Measurements from ENCODE around the gene FBXO2.

The FBXO2 gene

GRCh38 chr1:11623702-11624101, 30.5 kb downstream of the FBXO2 start:
- TF ChIP-seq ZFX (IDR thresholded peaks at IDR 0.05), result no peak
- no peak for TF ChIP-seq CTCF (conservative IDR thresholded peaks at IDR 0.05)
- no peak overlapping the region for H3K27ac ChIP-seq

DNA sequence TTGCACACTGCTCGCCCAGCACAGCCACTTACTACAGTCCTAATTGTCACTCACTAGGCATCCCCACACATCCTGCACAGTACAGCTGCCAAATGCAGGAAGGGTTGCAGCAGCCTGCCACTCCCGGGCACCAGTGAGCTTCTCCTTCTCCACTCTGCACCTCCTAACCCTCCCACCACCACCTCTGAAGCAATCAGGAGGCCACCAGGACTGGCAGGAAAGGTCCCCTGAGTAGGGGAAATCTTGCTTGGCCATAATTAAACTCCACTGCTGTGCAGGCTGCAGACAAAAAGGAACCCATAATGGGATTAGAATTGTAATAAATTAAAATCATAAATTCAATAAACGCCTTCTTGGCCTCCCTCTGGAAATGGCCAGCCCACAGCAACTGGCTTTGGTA, 31.8 kb downstream of the FBXO2 start:
- no peak overlapping the region for H3K27ac ChIP-seq
- TF ChIP-seq CTCF (conservative IDR thresholded peaks at IDR 0.05) (no peak), ZFX (IDR thresholded peaks at IDR 0.05) (no peak)

- no peak overlapping the region for H3K27ac ChIP-seq
- TF ChIP-seq ZFX (IDR thresholded peaks at IDR 0.05) (no peak), CTCF (conservative IDR thresholded peaks at IDR 0.05) (no peak)
Observed at GRCh38 chr1:11620924-11621323, 33.3 kb downstream of the FBXO2 start.

- TF ChIP-seq CTCF (conservative IDR thresholded peaks at IDR 0.05) (no peak), ZFX (IDR thresholded peaks at IDR 0.05) (no peak)
- no peak overlapping the region for H3K27ac ChIP-seq
Observed at GRCh38 chr1:11620405-11620804, 33.8 kb downstream of the FBXO2 start.

DNA sequence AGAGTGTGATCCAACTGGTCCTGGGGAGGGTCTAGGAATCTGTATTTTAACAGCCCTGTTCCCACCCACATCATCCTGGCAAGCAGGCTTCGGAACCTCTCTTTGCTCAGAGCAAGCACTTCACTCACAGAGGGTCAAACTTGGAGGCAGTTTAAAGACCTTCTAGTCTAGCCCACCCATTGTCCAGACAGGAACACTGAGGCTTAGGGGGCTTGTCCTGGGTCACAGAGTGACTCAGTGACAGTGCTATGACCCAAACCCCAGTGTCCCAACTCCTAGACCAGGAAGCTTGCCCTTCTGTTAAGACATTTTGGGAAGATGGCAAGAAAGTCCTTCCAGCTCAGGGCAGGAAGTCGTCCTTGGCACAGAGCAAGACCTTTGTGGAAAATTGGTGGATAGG, 36.5 kb downstream of the FBXO2 start:
- no peak overlapping the region for H3K27ac ChIP-seq

GRCh38 chr1:11617314-11617713, 36.9 kb downstream of the FBXO2 start:
- TF ChIP-seq CTCF (conservative IDR thresholded peaks at IDR 0.05) (no peak), ZFX (IDR thresholded peaks at IDR 0.05) (no peak)
- H3K27ac ChIP-seq, result no peak overlapping the region

More for the DNA sequence above, 36.5 kb downstream of the FBXO2 start:
- TF ChIP-seq ZFX (IDR thresholded peaks at IDR 0.05) (no peak), CTCF (conservative IDR thresholded peaks at IDR 0.05) (no peak)

DNA sequence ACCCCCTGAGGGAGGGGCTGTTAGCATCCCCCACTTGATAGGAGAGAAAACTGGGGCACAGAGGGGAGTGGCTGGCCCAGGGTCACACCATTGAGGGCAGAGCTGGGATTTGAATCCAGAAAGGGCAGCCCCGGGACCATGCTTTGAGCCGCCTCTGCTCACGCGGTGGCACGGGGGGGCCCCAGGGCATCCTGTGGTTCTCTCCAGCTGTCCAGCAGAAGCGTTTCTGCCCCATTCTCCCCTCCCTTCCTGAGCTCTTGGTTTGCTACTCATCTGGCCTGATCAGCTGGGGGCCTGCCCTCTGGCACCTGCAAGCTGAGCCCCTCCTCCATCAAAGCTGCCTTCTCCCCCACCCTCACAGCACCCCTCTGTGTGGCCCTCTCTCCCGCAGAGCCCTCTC, 37.5 kb downstream of the FBXO2 start:
- H3K27ac ChIP-seq, result no peak overlapping the region
- no peak for TF ChIP-seq ZFX (IDR thresholded peaks at IDR 0.05)
- no peak for TF ChIP-seq CTCF (conservative IDR thresholded peaks at IDR 0.05)
